Measurements from ENCODE around the gene MDFI.

The MDFI gene

GRCh38 chr6:41687501-41688175, 49.4 kb downstream of the MDFI start:
- no peak for DNase-seq (ENCODE audit: low spot score)
- no peak for TF ChIP-seq CTCF (IDR thresholded peaks at IDR 0.05; ENCODE audit: borderline replicate concordance, control extremely low read depth, extremely low read depth, insufficient read depth, missing control alignments)
- in situ Hi-C loops (cut with MboI; ENCODE audit: low sequenced_read_pairs, unreplicated experiment): no loop called here

GRCh38 chr6:41688256-41688965, 50.1 kb downstream of the MDFI start:
- TF ChIP-seq CTCF (IDR thresholded peaks at IDR 0.05; ENCODE audit: borderline replicate concordance, control extremely low read depth, extremely low read depth, insufficient read depth, missing control alignments): no peak
- DNase-seq (ENCODE audit: low spot score): no peak
- in situ Hi-C loops (cut with MboI; ENCODE audit: low sequenced_read_pairs, unreplicated experiment): no loop called here

GRCh38 chr6:41689171-41690008, 51.1 kb downstream of the MDFI start:
- no peak for DNase-seq (ENCODE audit: low spot score)
- in situ Hi-C loops (cut with MboI; ENCODE audit: low sequenced_read_pairs, unreplicated experiment): no loop called here
- TF ChIP-seq CTCF (IDR thresholded peaks at IDR 0.05; ENCODE audit: borderline replicate concordance, control extremely low read depth, extremely low read depth, insufficient read depth, missing control alignments): no peak

- in situ Hi-C loops (cut with MboI; ENCODE audit: low sequenced_read_pairs, unreplicated experiment): no loop called here
- no peak for TF ChIP-seq CTCF (IDR thresholded peaks at IDR 0.05; ENCODE audit: borderline replicate concordance, control extremely low read depth, extremely low read depth, insufficient read depth, missing control alignments)
- DNase-seq (ENCODE audit: low spot score): no peak
Measured at GRCh38 chr6:41690541-41691330, 52.5 kb downstream of the MDFI start.

GRCh38 chr6:41691426-41692079, 53.3 kb downstream of the MDFI start:
- DNase-seq (ENCODE audit: low spot score): no peak
- TF ChIP-seq CTCF (IDR thresholded peaks at IDR 0.05; ENCODE audit: borderline replicate concordance, control extremely low read depth, extremely low read depth, insufficient read depth, missing control alignments): no peak
- in situ Hi-C loops (cut with MboI; ENCODE audit: low sequenced_read_pairs, unreplicated experiment): no loop called here
